Erythroblast (primary cell): ENCODE data around the gene ANKRD9.

ENCODE experiments used
- GATA1 ChIP-seq: IDR thresholded peaks from 2 replicates; pipeline ENCODE4 v1.6.1; 2011; ENCODE audit warnings: low read depth, mild to moderate bottlenecking, control low read depth, low read length, moderate library complexity
- POLR2A ChIP-seq: IDR thresholded peaks from 2 replicates; pipeline ENCODE4 v1.6.1; 2011; ENCODE audit warnings: mild to moderate bottlenecking, low read length

DNA sequence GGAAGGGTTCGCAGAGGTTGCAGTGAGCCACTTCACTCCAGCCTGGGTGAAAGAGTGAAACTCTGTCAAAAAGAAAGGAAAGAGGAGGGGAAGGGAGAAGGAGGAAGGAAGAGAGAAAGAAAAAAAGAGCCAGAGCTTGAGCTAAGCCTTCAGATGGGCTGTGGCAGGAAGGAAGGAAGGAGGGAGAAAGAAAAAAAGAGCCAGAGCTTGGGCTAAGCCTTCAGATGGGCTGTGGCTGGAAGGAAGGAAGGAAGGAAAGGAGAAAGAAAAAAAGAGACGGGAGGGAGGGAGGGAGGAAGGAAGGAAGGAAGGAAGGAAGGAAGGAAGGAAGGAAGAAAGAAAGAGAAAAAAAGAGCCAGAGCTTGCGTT is 13.6 kb upstream of the ANKRD9 start:
- TF ChIP-seq POLR2A (no peak), GATA1 (no peak)
